HG03095 (cell line): Measurements from ENCODE around the gene ZNF516.

Source experiments
- ATAC-seq: cut with Tn5 transposase; IDR thresholded peaks from one replicate; pipeline ENCODE4 v1.9.1; 2021; ENCODE audit warnings: moderate library complexity; ENCODE audit not compliant: unreplicated experiment

Gene ZNF516

GRCh38 chr18:76471593-76471992, 23.4 kb downstream of the ZNF516 start:
- ATAC-seq: no peak

GRCh38 chr18:76468345-76469304, 26.4 kb downstream of the ZNF516 start:
- no peak for ATAC-seq

- ATAC-seq: no peak
Observed at GRCh38 chr18:76467371-76468190, 27.5 kb downstream of the ZNF516 start.

GRCh38 chr18:76466410-76466991, 28.5 kb downstream of the ZNF516 start:
- no peak for ATAC-seq

GRCh38 chr18:76465630-76466409, 29.2 kb downstream of the ZNF516 start:
- no peak for ATAC-seq

GRCh38 chr18:76464281-76465259, 30.5 kb downstream of the ZNF516 start:
- ATAC-seq: no peak

- no peak for ATAC-seq
Observed at GRCh38 chr18:76463872-76464271, 31.2 kb downstream of the ZNF516 start.

- no peak for ATAC-seq
Observed at GRCh38 chr18:76463358-76463757, 31.7 kb downstream of the ZNF516 start.

GRCh38 chr18:76462326-76462694, 32.7 kb downstream of the ZNF516 start:
- ATAC-seq: no peak

GRCh38 chr18:76461692-76462325, 33.2 kb downstream of the ZNF516 start:
- ATAC-seq: no peak

- no peak for ATAC-seq
Observed at GRCh38 chr18:76461148-76461547, 33.9 kb downstream of the ZNF516 start.

GRCh38 chr18:76460482-76460881, 34.6 kb downstream of the ZNF516 start:
- no peak for ATAC-seq

GRCh38 chr18:76459687-76460350, 35.2 kb downstream of the ZNF516 start:
- no peak for ATAC-seq

- ATAC-seq: no peak
Observed at GRCh38 chr18:76459312-76459686, 35.7 kb downstream of the ZNF516 start.

GRCh38 chr18:76458522-76459311, 36.3 kb downstream of the ZNF516 start:
- ATAC-seq: no peak

- ATAC-seq: no peak
Observed at GRCh38 chr18:76457957-76458356, 37.1 kb downstream of the ZNF516 start.

GRCh38 chr18:76457475-76457874, 37.6 kb downstream of the ZNF516 start:
- no peak for ATAC-seq

- ATAC-seq: no peak
Observed at GRCh38 chr18:76456823-76457222, 38.2 kb downstream of the ZNF516 start.
